PFSK-1 (cell line): ENCODE measurements around the gene PNMA6F.

Experiments
- FOXP2 ChIP-seq: optimal IDR thresholded peaks from 2 replicates; pipeline ENCODE3; 2011; ENCODE audit warnings: borderline replicate concordance, control low read depth, inconsistent platforms; ENCODE audit not compliant: insufficient read depth; ENCODE audit errors: extremely low read length, extremely low read depth
- POLR2AphosphoS5 ChIP-seq: IDR thresholded peaks from 2 replicates; pipeline ENCODE4 v1.6.1; 2012; ENCODE audit warnings: low read depth, mild to moderate bottlenecking, control low read depth, low read length, moderate library complexity
- SIN3A ChIP-seq: IDR thresholded peaks from 2 replicates; pipeline ENCODE4 v1.6.1; 2012; ENCODE audit warnings: mild to moderate bottlenecking, low read length, moderate library complexity, borderline replicate concordance; ENCODE audit not compliant: insufficient read depth
- TAF1 ChIP-seq: IDR thresholded peaks from 2 replicates; pipeline ENCODE4 v1.6.1; 2012; ENCODE audit warnings: low read length, control low read depth, borderline replicate concordance; ENCODE audit not compliant: insufficient read depth
- TF ChIP-seq, protein P1 (sequence below), 2 experiments: IDR thresholded peaks; 2 replicates each; pipeline versions ENCODE4 v1.6.1 to v1.8.0; 2011 to 2012; ENCODE audit warnings: low read depth in 2 of 2, low read length in 2 of 2, control low read depth in 1 of 2, inconsistent platforms in 1 of 2, mild to moderate bottlenecking in 1 of 2, moderate library complexity in 1 of 2; ENCODE audit not compliant: insufficient read depth in 1 of 2

Gene PNMA6F

DNA sequence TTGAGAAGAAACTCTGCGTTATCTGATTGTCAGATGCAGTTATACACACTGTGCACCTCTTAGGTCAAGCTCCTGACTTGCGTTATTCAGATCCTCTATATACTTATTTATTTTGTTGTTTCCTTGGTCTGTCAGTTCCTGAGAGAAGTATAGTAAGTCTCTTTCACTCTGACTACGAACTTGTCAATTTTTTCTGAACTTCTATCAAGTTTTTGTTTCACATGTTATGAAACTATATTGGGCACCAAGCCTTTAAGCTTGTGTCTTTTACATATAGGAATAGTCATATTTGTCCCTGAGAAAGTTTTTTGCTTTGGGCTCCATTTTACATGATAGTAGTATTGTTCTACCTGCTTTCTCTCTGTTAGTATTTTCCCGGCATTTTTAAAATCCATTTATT lies 44.1 kb upstream of the PNMA6F start:
- no peak for TF ChIP-seq SIN3A
- TF ChIP-seq TAF1 = no peak
- TF ChIP-seq, protein P1, sequence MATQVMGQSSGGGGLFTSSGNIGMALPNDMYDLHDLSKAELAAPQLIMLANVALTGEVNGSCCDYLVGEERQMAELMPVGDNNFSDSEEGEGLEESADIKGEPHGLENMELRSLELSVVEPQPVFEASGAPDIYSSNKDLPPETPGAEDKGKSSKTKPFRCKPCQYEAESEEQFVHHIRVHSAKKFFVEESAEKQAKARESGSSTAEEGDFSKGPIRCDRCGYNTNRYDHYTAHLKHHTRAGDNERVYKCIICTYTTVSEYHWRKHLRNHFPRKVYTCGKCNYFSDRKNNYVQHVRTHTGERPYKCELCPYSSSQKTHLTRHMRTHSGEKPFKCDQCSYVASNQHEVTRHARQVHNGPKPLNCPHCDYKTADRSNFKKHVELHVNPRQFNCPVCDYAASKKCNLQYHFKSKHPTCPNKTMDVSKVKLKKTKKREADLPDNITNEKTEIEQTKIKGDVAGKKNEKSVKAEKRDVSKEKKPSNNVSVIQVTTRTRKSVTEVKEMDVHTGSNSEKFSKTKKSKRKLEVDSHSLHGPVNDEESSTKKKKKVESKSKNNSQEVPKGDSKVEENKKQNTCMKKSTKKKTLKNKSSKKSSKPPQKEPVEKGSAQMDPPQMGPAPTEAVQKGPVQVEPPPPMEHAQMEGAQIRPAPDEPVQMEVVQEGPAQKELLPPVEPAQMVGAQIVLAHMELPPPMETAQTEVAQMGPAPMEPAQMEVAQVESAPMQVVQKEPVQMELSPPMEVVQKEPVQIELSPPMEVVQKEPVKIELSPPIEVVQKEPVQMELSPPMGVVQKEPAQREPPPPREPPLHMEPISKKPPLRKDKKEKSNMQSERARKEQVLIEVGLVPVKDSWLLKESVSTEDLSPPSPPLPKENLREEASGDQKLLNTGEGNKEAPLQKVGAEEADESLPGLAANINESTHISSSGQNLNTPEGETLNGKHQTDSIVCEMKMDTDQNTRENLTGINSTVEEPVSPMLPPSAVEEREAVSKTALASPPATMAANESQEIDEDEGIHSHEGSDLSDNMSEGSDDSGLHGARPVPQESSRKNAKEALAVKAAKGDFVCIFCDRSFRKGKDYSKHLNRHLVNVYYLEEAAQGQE (IDR thresholded peaks at IDR 0.05; ENCODE audit: insufficient read depth in 1 of 2, low read depth in 2 of 2, low read length in 2 of 2) = no peak
- no peak for TF ChIP-seq FOXP2
- TF ChIP-seq POLR2AphosphoS5 = no peak

DNA sequence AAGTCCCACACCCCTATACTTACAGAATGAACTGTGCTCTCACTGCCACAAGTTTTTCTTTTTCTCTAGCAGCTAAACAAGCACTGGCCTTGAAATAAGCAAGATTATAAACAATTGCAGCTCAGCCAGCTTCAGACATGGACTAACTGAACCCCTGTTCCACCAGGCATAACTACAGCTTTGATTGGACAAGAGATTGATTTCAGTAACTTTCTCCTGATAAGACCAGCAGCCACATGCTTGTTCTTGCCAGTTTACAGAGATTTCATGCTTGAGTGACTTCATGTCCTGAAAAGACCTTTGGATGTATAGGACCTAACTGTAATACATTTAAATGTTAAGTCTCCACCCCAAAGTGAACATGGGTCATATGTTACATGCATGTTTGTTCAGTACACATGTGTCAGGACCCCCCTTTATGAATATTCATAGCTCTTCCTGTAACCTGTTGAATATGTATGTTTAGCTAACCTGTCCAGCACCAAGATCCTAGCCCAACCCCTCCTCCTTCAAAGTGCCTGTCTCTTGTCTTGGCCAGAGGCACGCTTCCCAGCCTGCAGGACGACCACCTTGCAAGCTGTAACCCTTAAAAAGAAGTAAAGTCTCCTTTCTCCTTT lies 40.3 kb upstream of the PNMA6F start:
- TF ChIP-seq SIN3A = no peak
- no peak for TF ChIP-seq POLR2AphosphoS5
- no peak for TF ChIP-seq TAF1
- no peak for TF ChIP-seq FOXP2
- TF ChIP-seq, protein P1 (IDR thresholded peaks at IDR 0.05; ENCODE audit: insufficient read depth in 1 of 2, low read depth in 2 of 2, low read length in 2 of 2) = no peak

DNA sequence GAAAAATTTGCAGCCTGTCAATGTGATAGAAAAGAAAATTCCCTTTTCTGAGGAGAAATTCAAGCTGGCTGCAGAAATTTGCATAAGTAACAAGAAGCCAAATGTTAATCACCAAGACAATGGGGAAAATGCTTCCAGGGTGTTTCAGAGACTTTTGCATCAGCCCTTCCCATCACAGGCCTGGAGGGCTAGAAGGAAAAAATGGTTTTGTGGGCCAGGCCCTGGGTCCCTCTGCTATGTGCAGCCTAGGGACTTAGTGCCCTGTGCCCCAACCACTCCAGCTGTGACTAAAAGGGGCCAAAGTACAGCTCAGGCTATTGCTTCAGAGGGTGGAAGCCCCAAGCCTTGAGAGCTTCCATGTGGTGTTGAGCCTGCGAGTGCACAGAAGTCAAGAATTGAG lies 36.3 kb upstream of the PNMA6F start:
- TF ChIP-seq POLR2AphosphoS5 (no peak), SIN3A (no peak), TAF1 (no peak), FOXP2 (no peak)
- TF ChIP-seq, protein P1 (IDR thresholded peaks at IDR 0.05; ENCODE audit: insufficient read depth in 1 of 2, low read depth in 2 of 2, low read length in 2 of 2) = no peak

DNA sequence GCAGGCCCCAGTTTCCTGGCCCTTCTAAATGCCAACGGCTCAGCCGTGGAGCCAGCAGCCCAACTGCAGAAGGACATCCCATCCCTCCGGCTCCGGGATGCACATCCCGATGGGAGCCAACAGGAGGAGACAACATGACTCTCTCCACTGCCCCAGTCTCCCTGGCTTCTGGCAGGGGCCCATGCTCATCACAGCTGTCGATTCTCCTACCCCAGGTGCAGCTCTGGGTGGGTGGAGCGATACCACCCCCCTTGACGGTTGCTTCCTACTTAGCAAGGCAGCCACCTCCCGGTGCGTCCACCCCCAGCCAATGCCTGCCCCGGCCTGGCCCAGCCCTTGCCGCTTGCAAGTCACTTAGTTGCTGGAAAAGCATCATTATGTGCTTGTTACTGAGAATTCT lies 31.8 kb upstream of the PNMA6F start:
- TF ChIP-seq TAF1 = no peak
- TF ChIP-seq, protein P1 (IDR thresholded peaks at IDR 0.05; ENCODE audit: insufficient read depth in 1 of 2, low read depth in 2 of 2, low read length in 2 of 2) = no peak
- TF ChIP-seq FOXP2 = no peak
- TF ChIP-seq SIN3A = no peak
- no peak for TF ChIP-seq POLR2AphosphoS5

DNA sequence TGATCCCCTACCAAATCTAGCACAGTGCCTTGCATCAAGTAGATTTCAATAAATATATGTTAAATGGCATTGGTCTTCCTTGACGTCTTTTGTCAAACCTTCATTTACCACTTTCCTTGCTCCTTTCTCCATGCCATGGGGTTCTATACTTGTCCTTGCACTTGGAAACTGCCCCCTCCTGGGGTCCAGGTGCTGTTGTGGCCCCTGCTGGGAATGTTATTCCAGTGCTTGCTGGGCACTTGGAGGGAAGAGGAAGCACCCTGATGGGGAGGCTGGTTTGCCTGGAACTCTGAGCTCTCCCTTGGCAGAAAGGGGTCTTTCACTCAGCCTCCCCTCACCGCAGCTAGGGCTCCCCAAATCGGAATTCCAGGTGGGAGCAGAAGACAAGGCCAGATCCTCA lies 31.3 kb upstream of the PNMA6F start:
- TF ChIP-seq POLR2AphosphoS5 (no peak), TAF1 (no peak), FOXP2 (no peak), SIN3A (no peak)
- TF ChIP-seq, protein P1 (IDR thresholded peaks at IDR 0.05; ENCODE audit: insufficient read depth in 1 of 2, low read depth in 2 of 2, low read length in 2 of 2) = no peak
